Measurements from ENCODE around the gene PLEKHD1. TPM values are rescaled to one million over a fixed set of nuclear protein-coding genes. Genes with fewer than 3 reads are reported as not detected.

Gene PLEKHD1
- total RNA-seq, 1 experiment from 2014 or later, result 1.0 TPM

DNA sequence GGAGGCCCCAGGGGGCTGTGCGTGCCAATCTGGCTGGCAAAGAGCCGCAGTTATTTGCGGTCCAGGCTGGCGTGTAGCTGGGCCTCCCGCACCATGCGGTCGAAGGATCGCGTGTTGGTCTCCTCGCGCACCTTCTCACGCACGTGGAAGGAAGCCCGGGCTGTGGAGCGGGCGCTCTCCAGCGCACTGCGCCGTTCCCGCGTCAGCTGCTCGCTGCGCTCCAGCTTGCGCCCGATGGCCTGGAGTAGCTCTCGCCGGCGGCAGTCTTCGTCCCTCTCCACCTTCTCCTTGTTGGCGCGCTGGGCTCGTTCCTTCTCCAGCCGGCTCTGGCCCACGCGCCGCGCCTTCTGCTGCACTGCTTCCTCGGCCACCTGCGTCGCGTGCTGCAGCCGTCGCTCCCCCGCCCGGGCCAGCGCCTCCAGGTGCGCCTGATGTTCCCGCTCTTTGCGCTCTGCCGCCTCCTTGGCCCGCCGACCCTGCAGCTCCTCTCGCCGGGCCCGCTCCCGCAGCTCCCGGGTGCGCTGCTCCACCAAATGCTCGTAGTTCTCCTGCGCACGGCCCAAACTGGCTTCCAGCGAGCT is 87.0 kb downstream of the PLEKHD1 start:
- DNase-seq (ENCODE audit: low spot score) (no peak), ATAC-seq (peak; percentile 17)
- peaks cover 83% of the 10 kb centered on the region for H3K27me3 Mint-ChIP-seq (ENCODE audit: low read depth)
- H3K9me3 Mint-ChIP-seq, result no peaks in the 10 kb centered on the region
- CTCF ChIA-PET, result interaction anchor here (0.8 to 5.9 kb wide), 14 partner anchors 9 to 156 kb away, joined by 3 to 130 read pairs (median 6); partner anchors contain the start of gene PLEKHD1
- peak overlapping the region; percentile 49 for H3K4me3 Mint-ChIP-seq
- peaks cover 2% of the 10 kb centered on the region; the same call in 1 of the 2 replicates for H3K36me3 Mint-ChIP-seq
- POLR2A ChIA-PET, result interaction anchor here (1.0 to 1.2 kb wide), 2 partner anchors 9 to 35 kb away, joined by 3 to 4 read pairs; no protein-coding TSS in a partner anchor
- no peaks in the 10 kb centered on the region for H3K4me1 Mint-ChIP-seq
- H3K27ac Mint-ChIP-seq, result no peak overlapping the region
- no peak for TF ChIP-seq MYBL2 (CRISPR knock-in tag; IDR thresholded peaks at IDR 0.05)
- no peak for TF ChIP-seq TP53 (CRISPR knock-in tag; IDR thresholded peaks at IDR 0.05)
- TF ChIP-seq CBFB (CRISPR knock-in tag; IDR thresholded peaks at IDR 0.05; ENCODE audit: low read depth), result no peak
- TF ChIP-seq, protein P1, sequence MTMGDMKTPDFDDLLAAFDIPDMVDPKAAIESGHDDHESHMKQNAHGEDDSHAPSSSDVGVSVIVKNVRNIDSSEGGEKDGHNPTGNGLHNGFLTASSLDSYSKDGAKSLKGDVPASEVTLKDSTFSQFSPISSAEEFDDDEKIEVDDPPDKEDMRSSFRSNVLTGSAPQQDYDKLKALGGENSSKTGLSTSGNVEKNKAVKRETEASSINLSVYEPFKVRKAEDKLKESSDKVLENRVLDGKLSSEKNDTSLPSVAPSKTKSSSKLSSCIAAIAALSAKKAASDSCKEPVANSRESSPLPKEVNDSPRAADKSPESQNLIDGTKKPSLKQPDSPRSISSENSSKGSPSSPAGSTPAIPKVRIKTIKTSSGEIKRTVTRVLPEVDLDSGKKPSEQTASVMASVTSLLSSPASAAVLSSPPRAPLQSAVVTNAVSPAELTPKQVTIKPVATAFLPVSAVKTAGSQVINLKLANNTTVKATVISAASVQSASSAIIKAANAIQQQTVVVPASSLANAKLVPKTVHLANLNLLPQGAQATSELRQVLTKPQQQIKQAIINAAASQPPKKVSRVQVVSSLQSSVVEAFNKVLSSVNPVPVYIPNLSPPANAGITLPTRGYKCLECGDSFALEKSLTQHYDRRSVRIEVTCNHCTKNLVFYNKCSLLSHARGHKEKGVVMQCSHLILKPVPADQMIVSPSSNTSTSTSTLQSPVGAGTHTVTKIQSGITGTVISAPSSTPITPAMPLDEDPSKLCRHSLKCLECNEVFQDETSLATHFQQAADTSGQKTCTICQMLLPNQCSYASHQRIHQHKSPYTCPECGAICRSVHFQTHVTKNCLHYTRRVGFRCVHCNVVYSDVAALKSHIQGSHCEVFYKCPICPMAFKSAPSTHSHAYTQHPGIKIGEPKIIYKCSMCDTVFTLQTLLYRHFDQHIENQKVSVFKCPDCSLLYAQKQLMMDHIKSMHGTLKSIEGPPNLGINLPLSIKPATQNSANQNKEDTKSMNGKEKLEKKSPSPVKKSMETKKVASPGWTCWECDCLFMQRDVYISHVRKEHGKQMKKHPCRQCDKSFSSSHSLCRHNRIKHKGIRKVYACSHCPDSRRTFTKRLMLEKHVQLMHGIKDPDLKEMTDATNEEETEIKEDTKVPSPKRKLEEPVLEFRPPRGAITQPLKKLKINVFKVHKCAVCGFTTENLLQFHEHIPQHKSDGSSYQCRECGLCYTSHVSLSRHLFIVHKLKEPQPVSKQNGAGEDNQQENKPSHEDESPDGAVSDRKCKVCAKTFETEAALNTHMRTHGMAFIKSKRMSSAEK (CRISPR knock-in tag; IDR thresholded peaks at IDR 0.05; ENCODE audit: borderline replicate concordance), result no peak
- TF ChIP-seq GABPB1 (CRISPR knock-in tag; IDR thresholded peaks at IDR 0.05), result no peak
- TF ChIP-seq, protein P2, sequence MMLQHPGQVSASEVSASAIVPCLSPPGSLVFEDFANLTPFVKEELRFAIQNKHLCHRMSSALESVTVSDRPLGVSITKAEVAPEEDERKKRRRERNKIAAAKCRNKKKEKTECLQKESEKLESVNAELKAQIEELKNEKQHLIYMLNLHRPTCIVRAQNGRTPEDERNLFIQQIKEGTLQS (CRISPR knock-in tag; conservative IDR thresholded peaks at IDR 0.05), result no peak
- no peak for TF ChIP-seq ETV6 (CRISPR knock-in tag; IDR thresholded peaks at IDR 0.05)
- TF ChIP-seq SP1 (CRISPR knock-in tag; conservative IDR thresholded peaks at IDR 0.05), result no peak
- no peak for TF ChIP-seq HMGA2 (CRISPR knock-in tag; IDR thresholded peaks at IDR 0.05)
- TF ChIP-seq, protein P3, sequence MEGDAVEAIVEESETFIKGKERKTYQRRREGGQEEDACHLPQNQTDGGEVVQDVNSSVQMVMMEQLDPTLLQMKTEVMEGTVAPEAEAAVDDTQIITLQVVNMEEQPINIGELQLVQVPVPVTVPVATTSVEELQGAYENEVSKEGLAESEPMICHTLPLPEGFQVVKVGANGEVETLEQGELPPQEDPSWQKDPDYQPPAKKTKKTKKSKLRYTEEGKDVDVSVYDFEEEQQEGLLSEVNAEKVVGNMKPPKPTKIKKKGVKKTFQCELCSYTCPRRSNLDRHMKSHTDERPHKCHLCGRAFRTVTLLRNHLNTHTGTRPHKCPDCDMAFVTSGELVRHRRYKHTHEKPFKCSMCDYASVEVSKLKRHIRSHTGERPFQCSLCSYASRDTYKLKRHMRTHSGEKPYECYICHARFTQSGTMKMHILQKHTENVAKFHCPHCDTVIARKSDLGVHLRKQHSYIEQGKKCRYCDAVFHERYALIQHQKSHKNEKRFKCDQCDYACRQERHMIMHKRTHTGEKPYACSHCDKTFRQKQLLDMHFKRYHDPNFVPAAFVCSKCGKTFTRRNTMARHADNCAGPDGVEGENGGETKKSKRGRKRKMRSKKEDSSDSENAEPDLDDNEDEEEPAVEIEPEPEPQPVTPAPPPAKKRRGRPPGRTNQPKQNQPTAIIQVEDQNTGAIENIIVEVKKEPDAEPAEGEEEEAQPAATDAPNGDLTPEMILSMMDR (IDR thresholded peaks at IDR 0.05), result no peak
- TF ChIP-seq JAZF1 (CRISPR knock-in tag; IDR thresholded peaks at IDR 0.05), result no peak
- TF ChIP-seq ZBTB21 (CRISPR knock-in tag; IDR thresholded peaks at IDR 0.05; ENCODE audit: borderline replicate concordance), result no peak
- TF ChIP-seq, protein P4, sequence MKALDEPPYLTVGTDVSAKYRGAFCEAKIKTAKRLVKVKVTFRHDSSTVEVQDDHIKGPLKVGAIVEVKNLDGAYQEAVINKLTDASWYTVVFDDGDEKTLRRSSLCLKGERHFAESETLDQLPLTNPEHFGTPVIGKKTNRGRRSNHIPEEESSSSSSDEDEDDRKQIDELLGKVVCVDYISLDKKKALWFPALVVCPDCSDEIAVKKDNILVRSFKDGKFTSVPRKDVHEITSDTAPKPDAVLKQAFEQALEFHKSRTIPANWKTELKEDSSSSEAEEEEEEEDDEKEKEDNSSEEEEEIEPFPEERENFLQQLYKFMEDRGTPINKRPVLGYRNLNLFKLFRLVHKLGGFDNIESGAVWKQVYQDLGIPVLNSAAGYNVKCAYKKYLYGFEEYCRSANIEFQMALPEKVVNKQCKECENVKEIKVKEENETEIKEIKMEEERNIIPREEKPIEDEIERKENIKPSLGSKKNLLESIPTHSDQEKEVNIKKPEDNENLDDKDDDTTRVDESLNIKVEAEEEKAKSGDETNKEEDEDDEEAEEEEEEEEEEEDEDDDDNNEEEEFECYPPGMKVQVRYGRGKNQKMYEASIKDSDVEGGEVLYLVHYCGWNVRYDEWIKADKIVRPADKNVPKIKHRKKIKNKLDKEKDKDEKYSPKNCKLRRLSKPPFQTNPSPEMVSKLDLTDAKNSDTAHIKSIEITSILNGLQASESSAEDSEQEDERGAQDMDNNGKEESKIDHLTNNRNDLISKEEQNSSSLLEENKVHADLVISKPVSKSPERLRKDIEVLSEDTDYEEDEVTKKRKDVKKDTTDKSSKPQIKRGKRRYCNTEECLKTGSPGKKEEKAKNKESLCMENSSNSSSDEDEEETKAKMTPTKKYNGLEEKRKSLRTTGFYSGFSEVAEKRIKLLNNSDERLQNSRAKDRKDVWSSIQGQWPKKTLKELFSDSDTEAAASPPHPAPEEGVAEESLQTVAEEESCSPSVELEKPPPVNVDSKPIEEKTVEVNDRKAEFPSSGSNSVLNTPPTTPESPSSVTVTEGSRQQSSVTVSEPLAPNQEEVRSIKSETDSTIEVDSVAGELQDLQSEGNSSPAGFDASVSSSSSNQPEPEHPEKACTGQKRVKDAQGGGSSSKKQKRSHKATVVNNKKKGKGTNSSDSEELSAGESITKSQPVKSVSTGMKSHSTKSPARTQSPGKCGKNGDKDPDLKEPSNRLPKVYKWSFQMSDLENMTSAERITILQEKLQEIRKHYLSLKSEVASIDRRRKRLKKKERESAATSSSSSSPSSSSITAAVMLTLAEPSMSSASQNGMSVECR (CRISPR knock-in tag; IDR thresholded peaks at IDR 0.05; ENCODE audit: borderline replicate concordance), result 0 out of 2 replicates have a peak, but pooled peaks have one; percentile 23
- no peak for TF ChIP-seq ZNF396 (CRISPR knock-in tag; IDR thresholded peaks at IDR 0.05; ENCODE audit: borderline replicate concordance)
- TF ChIP-seq, protein P5, sequence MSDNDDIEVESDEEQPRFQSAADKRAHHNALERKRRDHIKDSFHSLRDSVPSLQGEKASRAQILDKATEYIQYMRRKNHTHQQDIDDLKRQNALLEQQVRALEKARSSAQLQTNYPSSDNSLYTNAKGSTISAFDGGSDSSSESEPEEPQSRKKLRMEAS (CRISPR knock-in tag; IDR thresholded peaks at IDR 0.05), result peak; percentile 44; the same call in 1 of the 2 replicates
- no peak for TF ChIP-seq RELA (CRISPR knock-in tag; IDR thresholded peaks at IDR 0.05; ENCODE audit: borderline replicate concordance)
- TF ChIP-seq, protein P6, sequence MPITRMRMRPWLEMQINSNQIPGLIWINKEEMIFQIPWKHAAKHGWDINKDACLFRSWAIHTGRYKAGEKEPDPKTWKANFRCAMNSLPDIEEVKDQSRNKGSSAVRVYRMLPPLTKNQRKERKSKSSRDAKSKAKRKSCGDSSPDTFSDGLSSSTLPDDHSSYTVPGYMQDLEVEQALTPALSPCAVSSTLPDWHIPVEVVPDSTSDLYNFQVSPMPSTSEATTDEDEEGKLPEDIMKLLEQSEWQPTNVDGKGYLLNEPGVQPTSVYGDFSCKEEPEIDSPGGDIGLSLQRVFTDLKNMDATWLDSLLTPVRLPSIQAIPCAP (CRISPR knock-in tag; IDR thresholded peaks at IDR 0.05), result no peak
- no peak for TF ChIP-seq ELF4 (CRISPR knock-in tag; IDR thresholded peaks at IDR 0.05; ENCODE audit: low read depth)
- TF ChIP-seq KAT7 (CRISPR knock-in tag; IDR thresholded peaks at IDR 0.05; ENCODE audit: borderline replicate concordance), result no peak
- TF ChIP-seq, protein P7, sequence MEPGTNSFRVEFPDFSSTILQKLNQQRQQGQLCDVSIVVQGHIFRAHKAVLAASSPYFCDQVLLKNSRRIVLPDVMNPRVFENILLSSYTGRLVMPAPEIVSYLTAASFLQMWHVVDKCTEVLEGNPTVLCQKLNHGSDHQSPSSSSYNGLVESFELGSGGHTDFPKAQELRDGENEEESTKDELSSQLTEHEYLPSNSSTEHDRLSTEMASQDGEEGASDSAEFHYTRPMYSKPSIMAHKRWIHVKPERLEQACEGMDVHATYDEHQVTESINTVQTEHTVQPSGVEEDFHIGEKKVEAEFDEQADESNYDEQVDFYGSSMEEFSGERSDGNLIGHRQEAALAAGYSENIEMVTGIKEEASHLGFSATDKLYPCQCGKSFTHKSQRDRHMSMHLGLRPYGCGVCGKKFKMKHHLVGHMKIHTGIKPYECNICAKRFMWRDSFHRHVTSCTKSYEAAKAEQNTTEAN (CRISPR knock-in tag; IDR thresholded peaks at IDR 0.05), result no peak
- TF ChIP-seq, protein P8, sequence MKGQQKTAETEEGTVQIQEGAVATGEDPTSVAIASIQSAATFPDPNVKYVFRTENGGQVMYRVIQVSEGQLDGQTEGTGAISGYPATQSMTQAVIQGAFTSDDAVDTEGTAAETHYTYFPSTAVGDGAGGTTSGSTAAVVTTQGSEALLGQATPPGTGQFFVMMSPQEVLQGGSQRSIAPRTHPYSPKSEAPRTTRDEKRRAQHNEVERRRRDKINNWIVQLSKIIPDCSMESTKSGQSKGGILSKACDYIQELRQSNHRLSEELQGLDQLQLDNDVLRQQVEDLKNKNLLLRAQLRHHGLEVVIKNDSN (CRISPR knock-in tag; IDR thresholded peaks at IDR 0.05), result no peak
